A549 (cell line): ENCODE measurements around the gene PASK.

Source experiments
- CBX8 ChIP-seq: fragments of 200-600 bp; sonication (generic); IDR thresholded peaks from 2 replicates; pipeline ENCODE4 v1.6.1; 2016
- CEBPB ChIP-seq, 2 experiments: fragments of >200 bp in 1 of 2; sonication (Bioruptor Twin) in 1 of 2; formaldehyde crosslinking in 1 of 2; IDR thresholded peaks; 2 replicates each; pipeline ENCODE4 v1.6.1; 2012 to 2016
- CHD2 ChIP-seq: fragments of 150-350 bp; IDR thresholded peaks from 2 replicates; pipeline ENCODE4 v1.6.1; 2014; ENCODE audit warnings: low read length; ENCODE audit not compliant: partially characterized antibody
- HOXB5 ChIP-seq: fragments of 250-450 bp; sonication (Bioruptor Pico); IDR thresholded peaks from 2 replicates; pipeline ENCODE4 v1.5.0; 2020; ENCODE audit warnings: mild to moderate bottlenecking, moderate library complexity
- KDM5A ChIP-seq: fragments of 200-600 bp; sonication (generic); IDR thresholded peaks from 2 replicates; pipeline ENCODE4 v1.6.1; 2016; ENCODE audit warnings: antibody characterized with exemption, mild to moderate bottlenecking
- NR3C1 ChIP-seq: fragments of >200 bp; sonication (Bioruptor Twin); formaldehyde crosslinking; IDR thresholded peaks from 3 replicates; pipeline ENCODE4 v1.6.1; 2017
- POLR2A ChIP-seq: IDR thresholded peaks from 2 replicates; pipeline ENCODE4 v1.6.1; 2012; ENCODE audit warnings: mild to moderate bottlenecking, low read length
- RAD21 ChIP-seq, 2 experiments: fragments of >200 bp in 1 of 2; sonication (Bioruptor Twin) in 1 of 2; formaldehyde crosslinking in 1 of 2; IDR thresholded peaks in 1 of 2; conservative IDR thresholded peaks in 1 of 2; 2 replicates in 1 of 2; 3 replicates in 1 of 2; pipeline ENCODE4 v1.6.1; 2012 to 2018; ENCODE audit warnings: inconsistent platforms in 1 of 2
- TP53 ChIP-seq: fragments of 250-450 bp; sonication (Bioruptor Pico); IDR thresholded peaks from 2 replicates; pipeline ENCODE4 v1.5.0; 2021; ENCODE audit warnings: mild to moderate bottlenecking, moderate library complexity
- TF ChIP-seq, protein P1 (sequence below): fragments of >200 bp; sonication (Bioruptor Twin); formaldehyde crosslinking; IDR thresholded peaks from 3 replicates; pipeline ENCODE4 v1.5.1; 2016
- TF ChIP-seq, protein P2 (sequence below): fragments of >200 bp; sonication (Bioruptor Twin); formaldehyde crosslinking; IDR thresholded peaks from 3 replicates; pipeline ENCODE4 v1.6.1; 2016

GRCh38 chr2:241153616-241154015 is 4.3 kb upstream of the PASK start:
- TF ChIP-seq, protein P1, sequence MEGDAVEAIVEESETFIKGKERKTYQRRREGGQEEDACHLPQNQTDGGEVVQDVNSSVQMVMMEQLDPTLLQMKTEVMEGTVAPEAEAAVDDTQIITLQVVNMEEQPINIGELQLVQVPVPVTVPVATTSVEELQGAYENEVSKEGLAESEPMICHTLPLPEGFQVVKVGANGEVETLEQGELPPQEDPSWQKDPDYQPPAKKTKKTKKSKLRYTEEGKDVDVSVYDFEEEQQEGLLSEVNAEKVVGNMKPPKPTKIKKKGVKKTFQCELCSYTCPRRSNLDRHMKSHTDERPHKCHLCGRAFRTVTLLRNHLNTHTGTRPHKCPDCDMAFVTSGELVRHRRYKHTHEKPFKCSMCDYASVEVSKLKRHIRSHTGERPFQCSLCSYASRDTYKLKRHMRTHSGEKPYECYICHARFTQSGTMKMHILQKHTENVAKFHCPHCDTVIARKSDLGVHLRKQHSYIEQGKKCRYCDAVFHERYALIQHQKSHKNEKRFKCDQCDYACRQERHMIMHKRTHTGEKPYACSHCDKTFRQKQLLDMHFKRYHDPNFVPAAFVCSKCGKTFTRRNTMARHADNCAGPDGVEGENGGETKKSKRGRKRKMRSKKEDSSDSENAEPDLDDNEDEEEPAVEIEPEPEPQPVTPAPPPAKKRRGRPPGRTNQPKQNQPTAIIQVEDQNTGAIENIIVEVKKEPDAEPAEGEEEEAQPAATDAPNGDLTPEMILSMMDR = no peak
- TF ChIP-seq HOXB5 (CRISPR knock-in tag) (no peak), RAD21 (conservative IDR thresholded peaks at IDR 0.05 in 1 of 2, IDR thresholded peaks at IDR 0.05 in 1 of 2) (no peak), POLR2A (no peak), NR3C1 (no peak), KDM5A (no peak), TP53 (no peak), CHD2 (no peak), CEBPB (IDR thresholded peaks at IDR 0.05) (no peak), CBX8 (no peak)
- TF ChIP-seq, protein P2, sequence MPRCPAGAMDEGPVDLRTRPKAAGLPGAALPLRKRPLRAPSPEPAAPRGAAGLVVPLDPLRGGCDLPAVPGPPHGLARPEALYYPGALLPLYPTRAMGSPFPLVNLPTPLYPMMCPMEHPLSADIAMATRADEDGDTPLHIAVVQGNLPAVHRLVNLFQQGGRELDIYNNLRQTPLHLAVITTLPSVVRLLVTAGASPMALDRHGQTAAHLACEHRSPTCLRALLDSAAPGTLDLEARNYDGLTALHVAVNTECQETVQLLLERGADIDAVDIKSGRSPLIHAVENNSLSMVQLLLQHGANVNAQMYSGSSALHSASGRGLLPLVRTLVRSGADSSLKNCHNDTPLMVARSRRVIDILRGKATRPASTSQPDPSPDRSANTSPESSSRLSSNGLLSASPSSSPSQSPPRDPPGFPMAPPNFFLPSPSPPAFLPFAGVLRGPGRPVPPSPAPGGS = no peak
